ENCODE results near the gene GAB2. TPM values are rescaled to one million over a fixed set of nuclear protein-coding genes. Genes with fewer than 3 reads are reported as not detected.

Gene GAB2
- total RNA-seq, 1 donor from 2014 or later: 22.4 TPM

GRCh38 chr11:78338138-78338537 is 79.5 kb downstream of the GAB2 start:
- Mint-ChIP-seq H3K27me3 (no peaks in the 10 kb centered on the region), H3K27ac (no peak overlapping the region), H3K4me1 (peaks cover 37% of the 10 kb centered on the region), H3K4me3 (no peak overlapping the region), H3K9me3 (no peaks in the 10 kb centered on the region), H3K36me3 (ENCODE audit: low read depth) (peaks cover 7% of the 10 kb centered on the region)
- no peak for DNase-seq
- ChIA-PET CTCF (no interaction called here), POLR2A (no interaction called here)
- no peak for TF ChIP-seq CTCF (IDR thresholded peaks at IDR 0.05)
- intact Hi-C loops (cut with micrococcal nuclease): loop anchor here (5.0 to 10.0 kb wide), 2 partner anchors 36 to 113 kb away; no protein-coding TSS in a partner anchor
- no peak for ATAC-seq (ENCODE audit: low read depth)

GRCh38 chr11:78337554-78337924 is 80.1 kb downstream of the GAB2 start:
- Mint-ChIP-seq H3K27me3 (no peaks in the 10 kb centered on the region), H3K4me3 (peak overlapping the region; percentile 49), H3K27ac (peak overlapping the region; percentile 68), H3K36me3 (ENCODE audit: low read depth) (peaks cover 7% of the 10 kb centered on the region), H3K9me3 (no peaks in the 10 kb centered on the region), H3K4me1 (peaks cover 43% of the 10 kb centered on the region)
- ATAC-seq (ENCODE audit: low read depth): peak; percentile 16
- intact Hi-C loops (cut with micrococcal nuclease): loop anchor here (5.0 to 10.0 kb wide), 2 partner anchors 35 to 113 kb away; no protein-coding TSS in a partner anchor
- no peak for DNase-seq
- no peak for TF ChIP-seq CTCF (IDR thresholded peaks at IDR 0.05)
- CTCF ChIA-PET: no interaction called here
- POLR2A ChIA-PET: no interaction called here

- H3K4me3 Mint-ChIP-seq: peak overlapping the region; percentile 49
- POLR2A ChIA-PET: no interaction called here
Observed at GRCh38 chr11:78336877-78337553, 80.6 kb downstream of the GAB2 start.

GRCh38 chr11:78334109-78334508 is 83.5 kb downstream of the GAB2 start:
- DNase-seq: no peak
- no peak for TF ChIP-seq CTCF (IDR thresholded peaks at IDR 0.05)
- Mint-ChIP-seq H3K9me3 (no peaks in the 10 kb centered on the region), H3K27me3 (no peaks in the 10 kb centered on the region), H3K4me3 (no peak overlapping the region), H3K36me3 (ENCODE audit: low read depth) (peaks cover 4% of the 10 kb centered on the region), H3K27ac (no peak overlapping the region), H3K4me1 (peaks cover 53% of the 10 kb centered on the region)
- ChIA-PET CTCF (no interaction called here), POLR2A (no interaction called here)
- intact Hi-C loops (cut with micrococcal nuclease): loop anchor here (10.0 kb wide), 1 partner anchor 109 kb away; no protein-coding TSS in a partner anchor
- ATAC-seq (ENCODE audit: low read depth): no peak

More at GRCh38 chr11:78336877-78337553, 80.6 kb downstream of the GAB2 start:
- DNase-seq: no peak
- Mint-ChIP-seq H3K9me3 (no peaks in the 10 kb centered on the region), H3K36me3 (ENCODE audit: low read depth) (peaks cover 6% of the 10 kb centered on the region), H3K4me1 (peaks cover 48% of the 10 kb centered on the region), H3K27ac (peak overlapping the region; percentile 68), H3K27me3 (no peaks in the 10 kb centered on the region)
- no peak for TF ChIP-seq CTCF (IDR thresholded peaks at IDR 0.05)
- CTCF ChIA-PET: no interaction called here
- intact Hi-C loops (cut with micrococcal nuclease): loop anchor here (5.0 to 10.0 kb wide), 2 partner anchors 35 to 112 kb away; no protein-coding TSS in a partner anchor
- ATAC-seq (ENCODE audit: low read depth): peak; percentile 90

GRCh38 chr11:78332872-78333271 is 84.7 kb downstream of the GAB2 start:
- Mint-ChIP-seq H3K27me3 (no peaks in the 10 kb centered on the region), H3K4me3 (no peak overlapping the region), H3K27ac (peak overlapping the region; percentile 20), H3K4me1 (peaks cover 48% of the 10 kb centered on the region), H3K9me3 (no peaks in the 10 kb centered on the region), H3K36me3 (ENCODE audit: low read depth) (peaks cover 4% of the 10 kb centered on the region)
- TF ChIP-seq CTCF (IDR thresholded peaks at IDR 0.05): no peak
- no peak for ATAC-seq (ENCODE audit: low read depth)
- DNase-seq: no peak
- ChIA-PET POLR2A (no interaction called here), CTCF (no interaction called here)
- intact Hi-C loops (cut with micrococcal nuclease): loop anchor here (10.0 kb wide), 1 partner anchor 108 kb away; no protein-coding TSS in a partner anchor
